Gastroesophageal sphincter (tissue), 4 donors: Measurements from ENCODE around the gene FAM204A. TPM values are rescaled to one million over a fixed set of nuclear protein-coding genes. Genes with fewer than 3 reads are reported as not detected.
A peak's percentile ranks its signal among the peaks of the same experiment; 100 is the strongest.

Experiments used
- ATAC-seq: fragments of 150-250 bp; one replicate; pipeline ENCODE4 v1.9.1; 2016; ENCODE audit warnings: mild to moderate bottlenecking, moderate library complexity
- H3K27ac ChIP-seq, 4 donors: fragments of 200-600 bp; sonication (generic) in 3 of 4; 1 replicate in 3 of 4; 2 replicates in 1 of 4; pipeline ENCODE4 v1.5.1; 2016 to 2019
- H3K27me3 ChIP-seq: fragments of 200-600 bp; sonication (generic); one replicate; pipeline ENCODE4 v1.5.1; 2019
- H3K36me3 ChIP-seq, 2 donors: fragments of 200-600 bp; sonication (generic); one replicate each; pipeline ENCODE4 v1.5.1; 2019; ENCODE audit warnings: control low read depth in 1 of 2
- H3K4me1 ChIP-seq, 3 donors: fragments of 200-600 bp; sonication (generic); 1 replicate in 2 of 3; 2 replicates in 1 of 3; pipeline ENCODE4 v1.5.1; 2016 to 2019; ENCODE audit warnings: control low read depth in 2 of 3
- H3K4me3 ChIP-seq, 2 donors: fragments of 200-600 bp; sonication (generic); one replicate each; pipeline ENCODE4 v1.5.1; 2019; ENCODE audit warnings: mild to moderate bottlenecking in 1 of 2, moderate library complexity in 1 of 2
- H3K9me3 ChIP-seq, 3 donors: fragments of 200-600 bp; sonication (generic); one replicate each; pipeline ENCODE4 v1.5.1; 2017 to 2019; ENCODE audit warnings: control low read depth in 2 of 3
- CTCF ChIP-seq, 4 experiments: fragments of 200-600 bp in 2 of 4; fragments of 450-650 bp in 2 of 4; sonication (generic) in 1 of 4; IDR thresholded peaks; one replicate each; pipeline ENCODE4 v1.5.1; 2017 to 2019; ENCODE audit warnings: antibody characterized with exemption in 4 of 4, mild to moderate bottlenecking in 2 of 4, moderate library complexity in 2 of 4
- EP300 ChIP-seq: sonication (generic); formaldehyde crosslinking; IDR thresholded peaks from one replicate; pipeline ENCODE4 v1.6.1; 2017; ENCODE audit warnings: antibody characterized with exemption, mild to moderate bottlenecking
- POLR2A ChIP-seq, 2 donors: fragments of 450-650 bp; IDR thresholded peaks; one replicate each; pipeline ENCODE4 v1.6.1; 2017; ENCODE audit warnings: antibody characterized with exemption in 2 of 2, mild to moderate bottlenecking in 2 of 2, moderate library complexity in 1 of 2
- POLR2AphosphoS5 ChIP-seq: sonication (generic); formaldehyde crosslinking; IDR thresholded peaks from one replicate; pipeline ENCODE4 v1.6.1; 2017; ENCODE audit warnings: antibody characterized with exemption
- WGBS, 2 donors: methylation state at CpG; one replicate each; pipeline ENCODE4 v1.1.5; 2018; ENCODE audit warnings: low coverage in 1 of 2; 5-methylcytosine and 5-hydroxymethylcytosine counted together
- total RNA-seq, 4 donors: library from RNA; depleted of rRNA; stranded (reverse); fragments of >200 nt; gene quantifications; one replicate each; pipeline ENCODE4 v1.1.0, GENCODE V29; 2016

Gene FAM204A
- total RNA-seq, 4 donors from 2014 or later: 76.1 to 113 (median 97.9) TPM

- H3K4me1 ChIP-seq: peaks cover 2 to 22% (median 6%) of the 10 kb centered on the region in 3 donors
- no peaks in the 10 kb centered on the region for H3K27me3 ChIP-seq
- H3K27ac ChIP-seq: peak overlapping the region in 1 of 4 donors; percentile 31
- H3K9me3 ChIP-seq: peaks cover 0 to 19% (median 0%) of the 10 kb centered on the region in 3 donors
- H3K4me3 ChIP-seq: no peak overlapping the region
- no peaks in the 10 kb centered on the region for H3K36me3 ChIP-seq
- no peak for TF ChIP-seq CTCF (IDR thresholded peaks at IDR 0.05)
- TF ChIP-seq POLR2AphosphoS5: no peak
- no peak for TF ChIP-seq POLR2A (IDR thresholded peaks at IDR 0.05)
- no peak for TF ChIP-seq EP300
- peak; percentile 80 for ATAC-seq
These were observed 65.9 kb downstream of the FAM204A start for GRCh38 chr10:118276204-118276603.

GRCh38 chr10:118273662-118274061, 68.5 kb downstream of the FAM204A start:
- no peak for ATAC-seq
- Histone ChIP-seq H3K27me3 (no peaks in the 10 kb centered on the region), H3K36me3 (no peaks in the 10 kb centered on the region), H3K4me3 (no peak overlapping the region), H3K9me3 (peaks cover 0 to 17% (median 0%) of the 10 kb centered on the region in 3 donors), H3K27ac (no peak overlapping the region), H3K4me1 (peaks cover 2 to 25% (median 6%) of the 10 kb centered on the region in 3 donors)
- TF ChIP-seq CTCF (IDR thresholded peaks at IDR 0.05) (no peak), POLR2AphosphoS5 (no peak)
- WGBS, 2 donors: 86 to 100% methylated on average over 1 of the region's 1 CpG

GRCh38 chr10:118272767-118273166, 69.4 kb downstream of the FAM204A start:
- Histone ChIP-seq H3K4me1 (peaks cover 2 to 25% (median 6%) of the 10 kb centered on the region in 3 donors), H3K27me3 (no peaks in the 10 kb centered on the region), H3K27ac (peak overlapping the region in 2 of 4 donors; percentile 63 to 68), H3K9me3 (peaks cover 0 to 8% (median 0%) of the 10 kb centered on the region in 3 donors), H3K4me3 (peak overlapping the region in 1 of 2 donors; percentile 41), H3K36me3 (no peaks in the 10 kb centered on the region)
- TF ChIP-seq EP300 (no peak), POLR2A (IDR thresholded peaks at IDR 0.05) (no peak), CTCF (IDR thresholded peaks at IDR 0.05) (no peak), POLR2AphosphoS5 (no peak)
- 61 to 66% methylated on average over 4 of the region's 4 CpGs for WGBS, 2 donors
- no peak for ATAC-seq

- Histone ChIP-seq H3K27ac (peak overlapping the region in 2 of 4 donors; percentile 63 to 68), H3K4me3 (peak overlapping the region in 1 of 2 donors; percentile 41), H3K36me3 (no peaks in the 10 kb centered on the region), H3K4me1 (peaks cover 2 to 25% (median 6%) of the 10 kb centered on the region in 3 donors), H3K27me3 (no peaks in the 10 kb centered on the region), H3K9me3 (peaks cover 0 to 3% (median 0%) of the 10 kb centered on the region in 3 donors)
- peak; percentile 37 for ATAC-seq
- 2 to 7% methylated on average over 11 to 12 of the region's 16 CpGs for WGBS, 2 donors
- no peak for TF ChIP-seq EP300
- no peak for TF ChIP-seq CTCF (IDR thresholded peaks at IDR 0.05)
- TF ChIP-seq POLR2AphosphoS5: no peak
- TF ChIP-seq POLR2A (IDR thresholded peaks at IDR 0.05): no peak
These were observed 69.9 kb downstream of the FAM204A start for GRCh38 chr10:118272149-118272721.

- TF ChIP-seq EP300: no peak
- no peak for TF ChIP-seq POLR2AphosphoS5
- TF ChIP-seq POLR2A (IDR thresholded peaks at IDR 0.05): no peak
- no peak for TF ChIP-seq CTCF (IDR thresholded peaks at IDR 0.05)
- Histone ChIP-seq H3K27me3 (no peaks in the 10 kb centered on the region), H3K27ac (peak overlapping the region in 3 of 4 donors; percentile 39 to 68 (median 63)), H3K36me3 (no peaks in the 10 kb centered on the region), H3K4me3 (peak overlapping the region in 1 of 2 donors; percentile 41), H3K4me1 (peaks cover 2 to 25% (median 6%) of the 10 kb centered on the region in 3 donors), H3K9me3 (no peaks in the 10 kb centered on the region)
- 4 to 5% methylated on average over 4 of the region's 5 CpGs for WGBS, 2 donors
- ATAC-seq: no peak
These were observed 70.5 kb downstream of the FAM204A start for GRCh38 chr10:118271671-118272070.
